Panc1 (cell line): ENCODE measurements around the gene CMTM4. TPM values are rescaled to one million over a fixed set of nuclear protein-coding genes. Genes with fewer than 3 reads are reported as not detected.
A peak's percentile ranks its signal among the peaks of the same experiment; 100 is the strongest.

Experiments used
- ATAC-seq: fragments of 200-7000 bp; cut with Tn5 transposase; 2 replicates; pipeline ENCODE4 v1.9.1; 2020; ENCODE audit warnings: mild to moderate bottlenecking, moderate library complexity
- BruUV-seq: library from RNA; stranded (reverse); fragments of 400-500 nt; replicated peaks from 2 replicates; lab custom pipeline; 2021; lab: Mats Ljungman, UMichigan
- CTCF ChIA-PET: fragments of 300-600 bp; sonication (Branson Sonifier 250); formaldehyde crosslinking; loops from one replicate; lab custom pipeline; 2022; ENCODE audit warnings: antibody characterized with exemption; lab: Charles Lee
- POLR2A ChIA-PET: fragments of 300-600 bp; sonication (Branson Sonifier 250); formaldehyde crosslinking; loops from one replicate; lab custom pipeline; 2022; ENCODE audit warnings: antibody characterized with exemption; lab: Charles Lee
- DNase-seq: peaks from one replicate; pipeline ENCODE4 v3.0.0-alpha.2; 2010; ENCODE audit warnings: low read depth, low spot score
- H3K27ac ChIP-seq: 2 replicates; pipeline ENCODE4 v1.5.1; 2011; ENCODE audit warnings: mild to moderate bottlenecking, low read length, inconsistent platforms
- H3K27me3 ChIP-seq: fragments of 200-500 bp; sonication (Bioruptor generic); 2 replicates; pipeline ENCODE4 v1.6.0; 2014; ENCODE audit warnings: low read length, inconsistent platforms; ENCODE audit not compliant: control insufficient read depth, insufficient read depth
- H3K36me3 ChIP-seq: fragments of 200-500 bp; sonication (Bioruptor generic); 2 replicates; pipeline ENCODE4 v1.5.1; 2014; ENCODE audit warnings: inconsistent platforms, mild to moderate bottlenecking, low read length, moderate library complexity; ENCODE audit not compliant: control insufficient read depth, insufficient read depth
- H3K4me1 ChIP-seq: 2 replicates; pipeline ENCODE4 v1.5.1; 2011; ENCODE audit warnings: inconsistent platforms, mild to moderate bottlenecking, low read length, moderate library complexity; ENCODE audit not compliant: control insufficient read depth, insufficient read depth
- H3K4me3 ChIP-seq, 2 experiments: 2 replicates each; pipeline ENCODE4 v1.5.1; 2011 to 2012; ENCODE audit warnings: low read depth in 2 of 2, low read length in 2 of 2, mild to moderate bottlenecking in 2 of 2, inconsistent platforms in 1 of 2, moderate library complexity in 1 of 2
- H3K9me3 ChIP-seq: fragments of 200-500 bp; sonication (Bioruptor generic); 2 replicates; pipeline ENCODE4 v1.5.1; 2014; ENCODE audit warnings: low read depth, mild to moderate bottlenecking, inconsistent platforms, low read length, moderate library complexity; ENCODE audit not compliant: control insufficient read depth, insufficient read depth
- POLR2AphosphoS5 ChIP-seq: IDR thresholded peaks from 2 replicates; pipeline ENCODE4 v1.6.1; 2012; ENCODE audit warnings: mild to moderate bottlenecking, low read depth, low read length, moderate library complexity
- SIN3A ChIP-seq: IDR thresholded peaks from 2 replicates; pipeline ENCODE4 v1.6.1; 2012; ENCODE audit warnings: low read depth, mild to moderate bottlenecking, low read length, moderate library complexity, borderline replicate concordance; ENCODE audit not compliant: insufficient read depth
- TCF7L2 ChIP-seq: IDR thresholded peaks from 2 replicates; pipeline ENCODE4 v1.6.1; 2011; ENCODE audit warnings: mild to moderate bottlenecking, low read depth, low read length, inconsistent platforms
- in situ Hi-C: cut with HindIII; loops from 2 replicates; pipeline ENCODE4 v1.10.0; 2016; ENCODE audit warnings: low sequenced_read_pairs, low pct_unique_long_range_greater_than_20kb
- intact Hi-C: fragments of 100-400 bp; cut with micrococcal nuclease; formaldehyde crosslinking; loops from one replicate; pipeline ENCODE4 v1.10.0; 2022; ENCODE audit not compliant: unreplicated experiment
- total RNA-seq: library from RNA; stranded (reverse); gene quantifications from one replicate; pipeline ENCODE4 v1.2.1, GENCODE V29; 2021; ENCODE audit not compliant: unreplicated experiment
- TF ChIP-seq, protein P1 (sequence below): fragments of 450-650 bp; IDR thresholded peaks from 2 replicates; pipeline ENCODE4 v1.5.1; 2017; ENCODE audit warnings: mild to moderate bottlenecking
- TF ChIP-seq, protein P2 (sequence below), 2 experiments: IDR thresholded peaks; 2 replicates each; pipeline ENCODE4 v1.6.1; 2011 to 2012; ENCODE audit warnings: low read depth in 2 of 2, control low read depth in 1 of 2, low read length in 1 of 2, mild to moderate bottlenecking in 1 of 2, moderate library complexity in 1 of 2; ENCODE audit not compliant: insufficient read depth in 1 of 2

CMTM4 gene
- total RNA-seq, 1 experiment from 2014 or later: 51.9 TPM

DNA sequence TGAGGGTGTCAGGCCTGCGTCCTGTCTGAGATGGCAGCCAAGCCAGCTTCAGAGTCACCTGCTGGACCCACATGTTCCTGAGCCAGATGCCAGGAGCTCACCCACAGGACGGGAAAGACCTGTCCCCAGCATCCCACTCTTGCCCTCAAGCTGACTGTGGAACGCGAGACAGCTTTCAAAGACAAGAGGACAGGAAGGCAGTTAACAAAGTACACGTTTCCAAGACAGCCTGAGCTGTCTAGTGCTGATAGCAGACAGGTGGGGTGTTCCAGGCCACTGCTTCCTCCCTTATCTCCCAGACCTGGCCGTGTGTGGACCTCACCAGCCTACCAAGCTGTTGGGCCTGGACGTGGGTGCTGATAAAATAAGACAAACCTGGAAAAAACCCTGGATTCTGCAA, 78.8 kb downstream of the CMTM4 start:
- Histone ChIP-seq H3K4me1 (peaks cover 41% of the 10 kb centered on the region), H3K27ac (peak overlapping the region; percentile 51), H3K9me3 (no peaks in the 10 kb centered on the region), H3K4me3 (no peak overlapping the region), H3K27me3 (no peaks in the 10 kb centered on the region), H3K36me3 (peaks cover 2% of the 10 kb centered on the region)
- DNase-seq (no peak), ATAC-seq (no peak)
- CTCF ChIA-PET: interaction anchor here (0.6 kb wide), 1 partner anchor 43 kb away, joined by 3 read pairs; no protein-coding TSS in a partner anchor
- intact Hi-C loops: no loop called here
- POLR2A ChIA-PET: no interaction called here
- no peak for TF ChIP-seq POLR2AphosphoS5
- no peak for TF ChIP-seq TCF7L2
- no peak for TF ChIP-seq SIN3A
- TF ChIP-seq, protein P1, sequence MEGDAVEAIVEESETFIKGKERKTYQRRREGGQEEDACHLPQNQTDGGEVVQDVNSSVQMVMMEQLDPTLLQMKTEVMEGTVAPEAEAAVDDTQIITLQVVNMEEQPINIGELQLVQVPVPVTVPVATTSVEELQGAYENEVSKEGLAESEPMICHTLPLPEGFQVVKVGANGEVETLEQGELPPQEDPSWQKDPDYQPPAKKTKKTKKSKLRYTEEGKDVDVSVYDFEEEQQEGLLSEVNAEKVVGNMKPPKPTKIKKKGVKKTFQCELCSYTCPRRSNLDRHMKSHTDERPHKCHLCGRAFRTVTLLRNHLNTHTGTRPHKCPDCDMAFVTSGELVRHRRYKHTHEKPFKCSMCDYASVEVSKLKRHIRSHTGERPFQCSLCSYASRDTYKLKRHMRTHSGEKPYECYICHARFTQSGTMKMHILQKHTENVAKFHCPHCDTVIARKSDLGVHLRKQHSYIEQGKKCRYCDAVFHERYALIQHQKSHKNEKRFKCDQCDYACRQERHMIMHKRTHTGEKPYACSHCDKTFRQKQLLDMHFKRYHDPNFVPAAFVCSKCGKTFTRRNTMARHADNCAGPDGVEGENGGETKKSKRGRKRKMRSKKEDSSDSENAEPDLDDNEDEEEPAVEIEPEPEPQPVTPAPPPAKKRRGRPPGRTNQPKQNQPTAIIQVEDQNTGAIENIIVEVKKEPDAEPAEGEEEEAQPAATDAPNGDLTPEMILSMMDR: no peak
- TF ChIP-seq, protein P2, sequence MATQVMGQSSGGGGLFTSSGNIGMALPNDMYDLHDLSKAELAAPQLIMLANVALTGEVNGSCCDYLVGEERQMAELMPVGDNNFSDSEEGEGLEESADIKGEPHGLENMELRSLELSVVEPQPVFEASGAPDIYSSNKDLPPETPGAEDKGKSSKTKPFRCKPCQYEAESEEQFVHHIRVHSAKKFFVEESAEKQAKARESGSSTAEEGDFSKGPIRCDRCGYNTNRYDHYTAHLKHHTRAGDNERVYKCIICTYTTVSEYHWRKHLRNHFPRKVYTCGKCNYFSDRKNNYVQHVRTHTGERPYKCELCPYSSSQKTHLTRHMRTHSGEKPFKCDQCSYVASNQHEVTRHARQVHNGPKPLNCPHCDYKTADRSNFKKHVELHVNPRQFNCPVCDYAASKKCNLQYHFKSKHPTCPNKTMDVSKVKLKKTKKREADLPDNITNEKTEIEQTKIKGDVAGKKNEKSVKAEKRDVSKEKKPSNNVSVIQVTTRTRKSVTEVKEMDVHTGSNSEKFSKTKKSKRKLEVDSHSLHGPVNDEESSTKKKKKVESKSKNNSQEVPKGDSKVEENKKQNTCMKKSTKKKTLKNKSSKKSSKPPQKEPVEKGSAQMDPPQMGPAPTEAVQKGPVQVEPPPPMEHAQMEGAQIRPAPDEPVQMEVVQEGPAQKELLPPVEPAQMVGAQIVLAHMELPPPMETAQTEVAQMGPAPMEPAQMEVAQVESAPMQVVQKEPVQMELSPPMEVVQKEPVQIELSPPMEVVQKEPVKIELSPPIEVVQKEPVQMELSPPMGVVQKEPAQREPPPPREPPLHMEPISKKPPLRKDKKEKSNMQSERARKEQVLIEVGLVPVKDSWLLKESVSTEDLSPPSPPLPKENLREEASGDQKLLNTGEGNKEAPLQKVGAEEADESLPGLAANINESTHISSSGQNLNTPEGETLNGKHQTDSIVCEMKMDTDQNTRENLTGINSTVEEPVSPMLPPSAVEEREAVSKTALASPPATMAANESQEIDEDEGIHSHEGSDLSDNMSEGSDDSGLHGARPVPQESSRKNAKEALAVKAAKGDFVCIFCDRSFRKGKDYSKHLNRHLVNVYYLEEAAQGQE (IDR thresholded peaks at IDR 0.05; ENCODE audit: insufficient read depth in 1 of 2, low read depth in 2 of 2, low read length in 1 of 2): no peak
- in situ Hi-C loops: no loop called here
- no TSS peak for BruUV-seq

DNA sequence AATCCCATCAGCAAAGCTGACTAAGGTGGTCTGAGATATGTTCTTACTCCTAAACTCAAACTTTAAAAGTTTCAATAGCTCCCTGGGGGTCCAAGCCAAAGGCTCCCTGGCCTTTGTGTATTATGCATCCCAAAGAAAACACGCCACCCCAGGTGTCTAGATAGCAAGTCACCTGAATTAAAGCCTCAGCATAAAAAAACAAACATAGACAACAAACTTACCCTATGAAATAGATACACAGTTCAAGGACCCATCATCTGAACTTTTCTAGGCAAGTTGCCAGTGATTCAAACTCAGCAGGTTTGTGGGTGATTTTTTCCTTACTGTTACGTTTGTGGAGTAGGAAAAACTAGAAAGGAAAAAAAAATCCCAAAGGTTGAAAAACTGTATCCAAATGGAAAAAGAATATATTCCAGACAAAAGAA, 79.5 kb downstream of the CMTM4 start:
- in situ Hi-C loops: no loop called here
- ATAC-seq: no peak
- TF ChIP-seq POLR2AphosphoS5 (no peak), SIN3A (no peak), TCF7L2 (no peak)
- TF ChIP-seq, protein P1: no peak
- TF ChIP-seq, protein P2 (IDR thresholded peaks at IDR 0.05; ENCODE audit: insufficient read depth in 1 of 2, low read depth in 2 of 2, low read length in 1 of 2): no peak
- no peak for DNase-seq
- BruUV-seq: no TSS peak
- intact Hi-C loops: no loop called here
- CTCF ChIA-PET: no interaction called here
- Histone ChIP-seq H3K4me3 (no peak overlapping the region), H3K4me1 (peaks cover 41% of the 10 kb centered on the region), H3K9me3 (no peaks in the 10 kb centered on the region), H3K36me3 (peaks cover 2% of the 10 kb centered on the region), H3K27me3 (no peaks in the 10 kb centered on the region), H3K27ac (peak overlapping the region; percentile 39; the same call in 1 of the 2 replicates)
- POLR2A ChIA-PET: no interaction called here
